Smooth muscle cell (in vitro differentiated cells): ENCODE data around the gene KPNA1. TPM values are rescaled to one million over a fixed set of nuclear protein-coding genes. Genes with fewer than 3 reads are reported as not detected.

Source experiments
- DNase-seq: peaks from one replicate; lab custom pipeline; 2025; ENCODE audit not compliant: unreplicated experiment; lab: John Stamatoyannopoulos, UW
- H2AFZ ChIP-seq: fragments of 200-600 bp; sonication (generic); 2 replicates; pipeline ENCODE4 v1.6.0; 2016; ENCODE audit warnings: antibody characterized with exemption, low read depth, mild to moderate bottlenecking
- H3F3A ChIP-seq: fragments of 200-600 bp; sonication (generic); 2 replicates; pipeline ENCODE4 v1.6.0; 2017; ENCODE audit warnings: antibody characterized with exemption, low read depth
- H3K27ac ChIP-seq: fragments of 200-600 bp; sonication (generic); 2 replicates; pipeline ENCODE4 v1.5.1; 2016; ENCODE audit warnings: low read depth, mild to moderate bottlenecking
- H3K27me3 ChIP-seq: fragments of 200-600 bp; sonication (generic); 2 replicates; pipeline ENCODE4 v1.6.1; 2016; ENCODE audit warnings: low read depth, mild to moderate bottlenecking
- H3K36me3 ChIP-seq: fragments of 200-600 bp; sonication (generic); 2 replicates; pipeline ENCODE4 v1.5.1; 2016; ENCODE audit warnings: low read depth
- H3K4me1 ChIP-seq: fragments of 200-600 bp; sonication (generic); 2 replicates; pipeline ENCODE4 v1.5.1; 2016; ENCODE audit warnings: low read depth
- H3K4me2 ChIP-seq: fragments of 200-600 bp; sonication (generic); 2 replicates; pipeline ENCODE4 v1.6.0; 2016; ENCODE audit warnings: mild to moderate bottlenecking
- H3K4me3 ChIP-seq: fragments of 200-600 bp; sonication (generic); 2 replicates; pipeline ENCODE4 v1.5.1; 2016; ENCODE audit warnings: mild to moderate bottlenecking
- H3K79me2 ChIP-seq: fragments of 200-600 bp; sonication (generic); 2 replicates; pipeline ENCODE4 v1.6.0; 2016; ENCODE audit warnings: low read depth, mild to moderate bottlenecking
- H3K9ac ChIP-seq: fragments of 200-600 bp; sonication (generic); 2 replicates; pipeline ENCODE4 v1.6.0; 2016; ENCODE audit warnings: low read depth
- H3K9me3 ChIP-seq: fragments of 200-600 bp; sonication (generic); replicated peaks from 2 replicates; pipeline ENCODE4 v1.5.1; 2016; ENCODE audit warnings: low read depth
- H4K20me1 ChIP-seq: fragments of 200-600 bp; sonication (generic); 2 replicates; pipeline ENCODE4 v1.6.0; 2016; ENCODE audit warnings: low read depth
- WGBS: methylation state at CpG from one replicate; pipeline ENCODE4 v1.1.7; 2016; ENCODE audit warnings: low lambda C conversion rate; 5-methylcytosine and 5-hydroxymethylcytosine counted together
- polyA plus RNA-seq: library from polyadenylated mRNA; unstranded; fragments of >200 nt; fragmentation: Nextera tagmentation; extraction: Ambion mirVana; gene quantifications from 2 replicates; pipeline ENCODE4 v1.2.1, GENCODE V29; 2016
- total RNA-seq: library from RNA; depleted of rRNA; stranded (reverse); fragments of >200 nt; gene quantifications from 2 replicates; pipeline ENCODE4 v1.2.3, GENCODE V29; 2014
- TF ChIP-seq, protein P1 (sequence below): fragments of 200-600 bp; sonication (generic); IDR thresholded peaks from 2 replicates; pipeline ENCODE4 v1.5.1; 2017; ENCODE audit warnings: borderline replicate concordance, mild to moderate bottlenecking, antibody characterized with exemption; ENCODE audit not compliant: insufficient read depth, poor library complexity, severe bottlenecking

Gene KPNA1
- total and polyA plus RNA-seq, 2 experiments from 2014 or later = 34.6 to 37.9 TPM

DNA sequence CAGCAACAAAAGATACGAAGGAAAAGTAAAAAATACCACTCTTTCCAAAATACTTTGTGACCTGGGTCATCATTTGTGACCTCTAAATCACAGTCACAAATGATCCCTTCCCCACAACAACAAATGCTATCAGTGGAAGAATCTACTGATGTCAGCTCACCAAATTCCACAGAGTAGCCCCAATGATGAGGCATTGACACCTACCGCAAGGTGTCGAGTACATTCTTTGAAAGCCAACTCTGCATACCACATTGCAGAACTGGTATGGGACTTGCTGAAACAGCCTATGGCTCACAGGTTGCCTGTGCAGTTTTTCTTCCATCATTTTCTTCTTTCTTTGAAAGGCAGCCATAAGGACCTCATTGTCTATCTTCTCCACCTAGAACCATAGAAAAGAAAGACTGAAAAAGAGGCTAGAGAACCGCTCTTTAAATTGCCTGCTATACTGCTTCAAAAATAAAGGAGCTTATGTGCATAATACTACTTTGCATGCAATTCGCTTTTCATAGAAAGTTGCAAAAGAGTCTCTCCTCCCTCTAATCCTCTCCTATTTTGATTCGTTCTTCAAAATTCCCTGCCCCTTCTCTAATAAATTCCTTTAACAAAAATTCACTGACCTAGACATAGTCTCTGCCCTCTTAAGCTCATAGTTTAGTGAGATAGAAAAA lies 21.4 kb upstream of the KPNA1 start:
- Histone ChIP-seq H3K9ac (no peak overlapping the region), H3K27me3 (peaks cover 21% of the 10 kb centered on the region), H3K4me3 (no peak overlapping the region), H3K36me3 (no peaks in the 10 kb centered on the region), H3K79me2 (no peaks in the 10 kb centered on the region), H4K20me1 (no peaks in the 10 kb centered on the region), H3K27ac (no peak overlapping the region), H3K4me1 (no peaks in the 10 kb centered on the region), H2AFZ (no peak overlapping the region), H3F3A (no peaks in the 10 kb centered on the region), H3K4me2 (no peak overlapping the region), H3K9me3 (no peaks in the 10 kb centered on the region)
- no peak for DNase-seq
- TF ChIP-seq, protein P1, sequence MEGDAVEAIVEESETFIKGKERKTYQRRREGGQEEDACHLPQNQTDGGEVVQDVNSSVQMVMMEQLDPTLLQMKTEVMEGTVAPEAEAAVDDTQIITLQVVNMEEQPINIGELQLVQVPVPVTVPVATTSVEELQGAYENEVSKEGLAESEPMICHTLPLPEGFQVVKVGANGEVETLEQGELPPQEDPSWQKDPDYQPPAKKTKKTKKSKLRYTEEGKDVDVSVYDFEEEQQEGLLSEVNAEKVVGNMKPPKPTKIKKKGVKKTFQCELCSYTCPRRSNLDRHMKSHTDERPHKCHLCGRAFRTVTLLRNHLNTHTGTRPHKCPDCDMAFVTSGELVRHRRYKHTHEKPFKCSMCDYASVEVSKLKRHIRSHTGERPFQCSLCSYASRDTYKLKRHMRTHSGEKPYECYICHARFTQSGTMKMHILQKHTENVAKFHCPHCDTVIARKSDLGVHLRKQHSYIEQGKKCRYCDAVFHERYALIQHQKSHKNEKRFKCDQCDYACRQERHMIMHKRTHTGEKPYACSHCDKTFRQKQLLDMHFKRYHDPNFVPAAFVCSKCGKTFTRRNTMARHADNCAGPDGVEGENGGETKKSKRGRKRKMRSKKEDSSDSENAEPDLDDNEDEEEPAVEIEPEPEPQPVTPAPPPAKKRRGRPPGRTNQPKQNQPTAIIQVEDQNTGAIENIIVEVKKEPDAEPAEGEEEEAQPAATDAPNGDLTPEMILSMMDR = no peak
- 47% methylated on average over 6 of the region's 6 CpGs for WGBS

DNA sequence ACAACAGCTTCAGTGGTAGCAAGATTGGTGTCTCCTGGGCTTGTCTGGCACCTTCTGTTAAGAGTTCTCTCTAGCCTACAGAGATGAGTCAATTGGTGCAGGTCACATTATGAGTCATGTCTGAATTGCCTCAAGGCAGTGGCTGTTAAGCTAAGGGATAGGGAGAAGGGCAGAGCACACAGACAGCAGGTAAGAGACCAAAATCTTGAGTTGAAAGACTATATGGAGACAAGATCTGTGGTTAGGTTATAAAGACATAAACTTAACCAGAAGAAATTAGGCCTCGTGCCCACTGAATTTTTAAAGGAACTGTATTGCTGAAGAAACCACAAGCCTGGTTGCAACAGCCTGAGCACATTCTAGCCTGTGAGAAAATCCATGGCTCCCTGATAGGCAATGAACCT lies 19.2 kb upstream of the KPNA1 start:
- Histone ChIP-seq H2AFZ (no peak overlapping the region), H3K4me1 (no peaks in the 10 kb centered on the region), H3K9ac (no peak overlapping the region), H3F3A (no peaks in the 10 kb centered on the region), H4K20me1 (no peaks in the 10 kb centered on the region), H3K27me3 (peaks cover 18% of the 10 kb centered on the region), H3K36me3 (no peaks in the 10 kb centered on the region), H3K4me3 (no peak overlapping the region), H3K27ac (no peak overlapping the region), H3K79me2 (no peaks in the 10 kb centered on the region), H3K9me3 (no peaks in the 10 kb centered on the region), H3K4me2 (no peak overlapping the region)
- 39% methylated on average over 1 of the region's 1 CpG for WGBS
- DNase-seq = no peak
- TF ChIP-seq, protein P1 = no peak

DNA sequence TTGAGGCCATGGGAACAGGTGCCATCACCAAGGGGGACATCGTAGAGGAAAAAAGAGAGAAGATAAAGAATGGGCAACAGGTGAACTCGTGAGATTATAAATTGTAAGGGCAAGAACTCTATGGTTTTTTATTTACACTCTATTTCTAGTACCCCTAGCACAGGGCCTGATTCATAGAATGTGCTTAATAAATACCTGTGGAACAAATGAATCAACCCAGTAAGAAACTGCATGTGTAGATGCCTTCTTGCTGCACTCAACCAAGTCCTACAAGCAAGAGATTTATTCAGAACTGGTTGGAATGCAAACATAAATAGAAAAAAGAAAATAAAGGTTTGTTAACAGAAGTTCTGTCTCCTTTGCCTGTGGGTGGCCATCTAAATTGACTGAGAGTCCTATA lies 18.7 kb upstream of the KPNA1 start:
- TF ChIP-seq, protein P1 = no peak
- no peak for DNase-seq
- no peaks in the 10 kb centered on the region for H3K36me3 ChIP-seq

DNA sequence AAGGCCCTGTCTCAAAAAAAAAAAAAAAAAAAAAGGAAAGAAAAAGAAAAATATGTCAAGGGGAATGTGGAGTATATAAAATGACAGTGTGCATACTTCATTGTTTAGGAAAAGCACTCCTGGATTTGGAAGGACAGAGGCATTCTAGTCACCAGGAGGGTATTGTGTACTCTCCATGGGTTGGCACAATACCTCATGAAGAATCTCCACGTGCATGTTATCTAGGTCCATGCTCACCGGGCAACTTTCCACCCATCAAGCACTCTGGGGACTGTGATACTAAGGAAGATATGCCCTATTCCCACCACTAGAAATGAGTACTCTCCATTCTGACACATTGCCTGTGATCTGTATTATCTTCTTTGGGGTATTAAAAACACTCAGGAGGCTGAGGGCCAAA lies 15.4 kb upstream of the KPNA1 start:
- TF ChIP-seq, protein P1 = no peak
- WGBS = 89% methylated on average over 2 of the region's 2 CpGs
- no peak for DNase-seq

More for the DNA sequence above, 18.7 kb upstream of the KPNA1 start:
- no peaks in the 10 kb centered on the region for H4K20me1 ChIP-seq
- H3K27ac ChIP-seq = no peak overlapping the region
- H3K4me1 ChIP-seq = no peaks in the 10 kb centered on the region
- peaks cover 17% of the 10 kb centered on the region for H3K27me3 ChIP-seq
- H3K4me2 ChIP-seq = no peak overlapping the region
- WGBS = 89% methylated on average over 2 of the region's 2 CpGs
- no peak overlapping the region for H2AFZ ChIP-seq
- no peak overlapping the region for H3K4me3 ChIP-seq
- no peaks in the 10 kb centered on the region for H3K79me2 ChIP-seq
- no peaks in the 10 kb centered on the region for H3K9me3 ChIP-seq
- no peaks in the 10 kb centered on the region for H3F3A ChIP-seq
- no peak overlapping the region for H3K9ac ChIP-seq

More for the DNA sequence above, 15.4 kb upstream of the KPNA1 start:
- Histone ChIP-seq H3K79me2 (no peaks in the 10 kb centered on the region), H3K9ac (no peak overlapping the region), H4K20me1 (no peaks in the 10 kb centered on the region), H3F3A (no peaks in the 10 kb centered on the region), H3K4me3 (no peak overlapping the region), H3K36me3 (no peaks in the 10 kb centered on the region), H2AFZ (no peak overlapping the region), H3K4me1 (no peaks in the 10 kb centered on the region), H3K27ac (no peak overlapping the region), H3K4me2 (no peak overlapping the region), H3K27me3 (no peaks in the 10 kb centered on the region), H3K9me3 (no peaks in the 10 kb centered on the region)
